IMR-90 (cell line): ENCODE results near the gene RLIM.

Experiments used
- CEBPB ChIP-seq: IDR thresholded peaks from 2 replicates; pipeline ENCODE4 v1.6.1; 2012; ENCODE audit warnings: low read depth, low read length, improper control_type of control experiment
- CHD1 ChIP-seq: IDR thresholded peaks from 2 replicates; pipeline ENCODE4 v1.6.1; 2012; ENCODE audit warnings: low read depth, low read length, improper control_type of control experiment
- CTCF ChIP-seq: conservative IDR thresholded peaks from 2 replicates; pipeline ENCODE4 v1.5.1; 2012; ENCODE audit warnings: mild to moderate bottlenecking, low read depth, low read length, improper control_type of control experiment
- MAZ ChIP-seq: IDR thresholded peaks from 2 replicates; pipeline ENCODE4 v1.6.1; 2012; ENCODE audit warnings: low read depth, mild to moderate bottlenecking, low read length, improper control_type of control experiment, moderate library complexity, borderline replicate concordance
- POLR2A ChIP-seq: IDR thresholded peaks from 2 replicates; pipeline ENCODE4 v1.6.1; 2012; ENCODE audit warnings: mild to moderate bottlenecking, low read depth, low read length
- RAD21 ChIP-seq: IDR thresholded peaks from 2 replicates; pipeline ENCODE4 v1.6.1; 2012; ENCODE audit warnings: low read length, improper control_type of control experiment
- USF2 ChIP-seq: fragments of 150-350 bp; IDR thresholded peaks from 2 replicates; pipeline ENCODE4 v1.6.1; 2017; ENCODE audit warnings: mild to moderate bottlenecking, antibody characterized with exemption, low read length, low read depth

GRCh38 chrX:74545880-74546523 is 68.4 kb downstream of the RLIM start:
- TF ChIP-seq MAZ (no peak), POLR2A (no peak), CEBPB (no peak), CTCF (no peak), RAD21 (no peak), CHD1 (no peak), USF2 (no peak)
